AG10803 (cell line): ENCODE measurements around the gene SH3RF3.

Source experiments
- DNase-seq: peaks from one replicate; pipeline ENCODE4 v3.0.0; 2010; ENCODE audit warnings: low read depth
- H3K4me3 ChIP-seq: 2 replicates; pipeline ENCODE4 v1.5.1; 2011; ENCODE audit warnings: mild to moderate bottlenecking, low read length, control low read depth
- CTCF ChIP-seq: conservative IDR thresholded peaks from 2 replicates; pipeline ENCODE4 v1.5.1; 2011; ENCODE audit warnings: mild to moderate bottlenecking, low read length, control low read depth, inconsistent platforms

The SH3RF3 gene

GRCh38 chr2:109400102-109400501 is 271.1 kb downstream of the SH3RF3 start:
- no peak for DNase-seq
- TF ChIP-seq CTCF = no peak
- no peak overlapping the region for H3K4me3 ChIP-seq

- H3K4me3 ChIP-seq = no peak overlapping the region
- TF ChIP-seq CTCF = no peak
- no peak for DNase-seq
Observed at GRCh38 chr2:109401370-109401769, 272.4 kb downstream of the SH3RF3 start.

DNA sequence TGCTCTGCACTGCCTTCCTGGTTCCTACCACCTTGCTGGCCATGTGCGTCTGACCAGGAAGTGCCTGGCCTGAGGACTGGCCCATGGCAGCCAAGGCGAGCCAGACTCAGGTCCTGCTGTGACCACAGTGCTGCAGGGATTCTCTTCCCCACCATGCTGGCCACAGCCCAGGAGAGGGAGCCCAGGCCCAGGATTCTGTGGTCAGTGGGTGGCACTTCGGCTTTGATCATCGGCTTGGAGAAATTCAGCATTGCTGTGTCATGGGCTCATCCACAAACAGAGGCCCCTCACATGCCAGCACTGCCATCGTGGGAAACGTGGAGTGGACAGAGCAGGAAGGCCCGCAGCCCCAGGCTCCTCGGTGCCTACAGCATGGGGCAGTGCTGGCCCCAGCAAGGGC is 273.2 kb downstream of the SH3RF3 start:
- no peak overlapping the region for H3K4me3 ChIP-seq
- TF ChIP-seq CTCF = no peak
- DNase-seq = no peak

DNA sequence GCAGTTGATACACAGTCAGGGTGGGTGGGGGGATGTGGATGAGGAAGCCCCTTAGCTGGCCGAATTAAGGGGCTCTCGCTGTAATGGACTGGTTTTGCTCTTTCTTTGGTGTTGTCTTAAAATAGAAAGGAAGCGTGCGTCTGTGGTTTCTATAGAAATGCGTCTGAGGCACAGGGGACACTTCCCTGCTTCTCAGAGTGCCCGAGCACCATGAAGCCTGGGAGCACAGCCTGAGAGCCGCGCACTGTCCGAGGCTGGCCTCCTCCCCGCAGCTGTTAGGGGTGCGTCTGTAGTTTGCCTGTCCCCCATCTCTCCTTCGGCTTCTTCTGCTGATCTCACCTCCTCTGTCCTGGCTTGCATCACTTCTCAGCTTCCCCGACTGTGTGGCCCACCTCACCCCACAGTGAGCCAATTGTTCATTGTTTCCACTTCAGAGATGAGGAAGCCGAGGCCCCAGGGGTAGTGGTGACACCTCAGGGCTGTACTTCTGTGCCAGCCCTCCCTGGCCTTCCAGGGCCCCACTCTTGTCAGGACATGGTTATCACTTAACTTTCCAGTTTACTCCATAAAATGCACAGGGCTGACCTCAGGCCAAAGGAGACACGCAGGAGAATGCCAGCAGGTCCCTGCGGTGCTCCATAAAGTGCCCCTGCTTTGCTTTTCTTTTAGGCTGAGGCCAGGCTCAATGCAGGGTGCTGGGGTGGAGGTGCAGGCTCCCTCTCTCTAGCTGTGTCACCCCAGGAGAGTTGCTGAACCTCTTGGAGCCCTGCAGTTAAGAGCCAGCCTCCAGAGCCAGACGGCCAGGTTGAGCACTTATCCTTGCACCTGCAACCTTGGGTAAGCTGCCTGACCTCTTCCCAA is 274.2 kb downstream of the SH3RF3 start:
- no peak for DNase-seq
- no peak for TF ChIP-seq CTCF
- no peak overlapping the region for H3K4me3 ChIP-seq

DNA sequence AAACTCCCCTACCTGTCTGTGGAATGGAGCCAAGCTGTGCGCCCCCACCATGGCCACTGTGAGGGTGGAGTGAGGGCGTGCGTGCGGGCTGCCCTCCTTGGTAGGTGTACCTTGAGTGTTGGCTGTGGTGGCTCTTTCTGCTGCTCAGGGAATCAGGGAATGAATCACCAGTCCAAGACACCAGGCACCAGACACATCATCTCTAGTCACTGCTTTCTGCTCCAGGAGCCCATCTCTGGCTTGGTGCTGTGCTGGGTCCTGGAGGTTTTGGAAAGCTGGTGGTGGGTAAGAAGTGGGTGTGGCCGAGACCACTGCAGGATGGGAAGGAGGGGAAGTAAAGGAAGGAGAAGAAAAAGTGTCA is 274.8 kb downstream of the SH3RF3 start:
- no peak overlapping the region for H3K4me3 ChIP-seq
- DNase-seq = no peak
- no peak for TF ChIP-seq CTCF

GRCh38 chr2:109404681-109405080 is 275.7 kb downstream of the SH3RF3 start:
- no peak for TF ChIP-seq CTCF
- H3K4me3 ChIP-seq = no peak overlapping the region
- DNase-seq = no peak

DNA sequence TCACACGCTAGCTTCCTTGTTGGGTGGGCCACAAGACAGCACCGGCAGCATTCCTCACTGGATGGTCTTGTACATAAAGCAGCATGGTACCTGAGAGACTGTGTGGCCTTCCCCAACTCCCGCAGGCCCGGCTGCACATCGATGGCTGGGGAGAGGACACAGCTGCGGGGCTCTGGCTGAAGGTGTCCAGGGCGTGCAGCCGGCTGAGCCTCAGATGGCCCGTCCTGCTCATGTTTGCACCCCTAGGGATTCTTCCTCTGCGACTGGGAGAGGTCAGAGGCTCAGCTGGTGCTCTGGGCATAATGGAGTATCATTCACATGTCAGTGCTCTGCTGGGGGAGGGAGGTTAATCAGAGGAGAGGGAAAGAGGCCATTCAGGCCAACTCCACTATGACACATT is 276.9 kb downstream of the SH3RF3 start:
- TF ChIP-seq CTCF = no peak
- no peak for DNase-seq
- no peak overlapping the region for H3K4me3 ChIP-seq
